ENCODE measurements around the gene CACNA1I.
A peak's percentile ranks its signal among the peaks of the same experiment; 100 is the strongest.

Gene CACNA1I

GRCh38 chr22:39536711-39537110 lies 33.8 kb upstream of the CACNA1I start:
- H3K4me3 ChIP-seq (ENCODE audit: low read length): no peak overlapping the region
- no peak for DNase-seq (ENCODE audit: low read depth)
- no peak for TF ChIP-seq CTCF (conservative IDR thresholded peaks at IDR 0.05; ENCODE audit: low read depth, low read length)

GRCh38 chr22:39537975-39538374 lies 32.6 kb upstream of the CACNA1I start:
- no peak for TF ChIP-seq CTCF (conservative IDR thresholded peaks at IDR 0.05; ENCODE audit: low read depth, low read length)
- no peak overlapping the region for H3K4me3 ChIP-seq (ENCODE audit: low read length)
- DNase-seq (ENCODE audit: low read depth): no peak

- no peak for DNase-seq (ENCODE audit: low read depth)
- H3K4me3 ChIP-seq (ENCODE audit: low read length): no peak overlapping the region
- TF ChIP-seq CTCF (conservative IDR thresholded peaks at IDR 0.05; ENCODE audit: low read depth, low read length): peak; percentile 67
These were observed 27.5 kb upstream of the CACNA1I start for GRCh38 chr22:39543095-39543494.

DNA sequence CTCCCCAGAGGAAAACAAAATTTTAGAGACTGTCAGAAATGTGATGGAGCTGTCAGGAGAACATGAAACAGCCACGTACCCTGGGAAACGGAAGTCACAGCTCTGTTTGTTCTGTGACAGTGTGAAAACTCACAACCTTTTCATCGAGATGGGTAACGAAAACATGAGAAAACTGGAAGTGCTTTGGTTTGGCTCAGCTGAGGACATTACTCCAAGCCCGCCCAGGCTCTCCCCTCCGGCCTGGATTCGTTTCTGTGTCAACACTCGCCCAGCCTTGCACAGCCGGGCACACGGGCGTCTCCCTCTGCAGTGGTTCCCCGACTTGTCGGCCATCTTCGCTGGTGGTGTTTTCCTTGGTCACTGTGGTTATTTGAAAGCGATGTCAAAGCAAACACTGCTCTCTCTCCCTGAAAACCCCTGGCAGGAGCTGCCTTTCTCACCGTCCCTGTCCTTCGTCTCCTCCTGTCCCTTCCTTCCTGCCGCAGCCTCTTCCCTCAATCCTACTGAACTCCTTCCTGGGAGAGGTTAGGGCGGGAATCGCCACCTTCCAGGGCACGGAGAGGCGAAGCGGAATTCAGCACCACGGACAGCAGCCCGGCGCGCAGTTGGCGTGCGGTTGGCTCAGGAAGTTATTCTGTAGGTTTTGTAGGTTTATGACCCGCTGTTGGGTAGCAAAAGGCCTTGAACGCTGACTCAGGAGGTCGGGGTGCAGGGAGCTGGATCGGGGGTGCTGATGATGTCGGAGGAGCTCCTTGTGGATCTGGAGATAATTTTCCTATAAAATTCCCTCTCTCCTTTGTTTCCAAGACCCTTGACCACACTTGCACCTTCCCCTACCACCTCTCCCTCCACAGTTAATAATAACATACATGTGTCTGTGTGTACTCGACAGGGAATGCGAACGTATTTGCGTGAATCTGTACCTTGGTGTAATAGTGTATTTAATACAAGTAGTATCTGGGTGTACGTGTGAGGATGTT lies 24.9 kb upstream of the CACNA1I start:
- TF ChIP-seq CTCF (conservative IDR thresholded peaks at IDR 0.05; ENCODE audit: low read depth, low read length): no peak
- H3K4me3 ChIP-seq (ENCODE audit: low read length): no peak overlapping the region
- no peak for DNase-seq (ENCODE audit: low read depth)

- no peak for DNase-seq (ENCODE audit: low read depth)
These were observed 23.5 kb upstream of the CACNA1I start for GRCh38 chr22:39546889-39547586.

DNA sequence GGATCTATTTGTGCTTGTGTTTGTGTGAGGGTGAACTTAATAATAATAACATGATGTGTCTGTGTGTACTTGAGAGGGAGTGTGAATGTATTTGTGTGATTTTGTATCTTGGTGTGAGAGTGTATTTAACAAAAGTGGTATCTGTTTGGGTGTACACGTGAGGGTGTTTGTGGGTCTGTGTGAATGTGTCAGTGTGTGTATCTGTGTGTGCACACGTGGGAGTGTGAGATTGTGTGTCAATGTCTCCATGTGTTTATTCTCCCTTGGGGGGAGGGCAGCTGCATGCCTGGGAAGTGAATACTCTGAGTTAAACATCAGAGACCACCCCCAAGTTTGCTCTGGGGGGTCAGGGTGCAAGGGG lies 23.0 kb upstream of the CACNA1I start:
- TF ChIP-seq CTCF (conservative IDR thresholded peaks at IDR 0.05; ENCODE audit: low read depth, low read length): no peak
- DNase-seq (ENCODE audit: low read depth): no peak
- no peak overlapping the region for H3K4me3 ChIP-seq (ENCODE audit: low read length)

More at GRCh38 chr22:39546889-39547586, 23.5 kb upstream of the CACNA1I start:
- H3K4me3 ChIP-seq (ENCODE audit: low read length): no peak overlapping the region
- TF ChIP-seq CTCF (conservative IDR thresholded peaks at IDR 0.05; ENCODE audit: low read depth, low read length): no peak

Data from retinal pigment epithelial cell (primary cell).